Adipose tissue (tissue), 3 donors: Measurements from ENCODE around the gene COX6A1. TPM values are rescaled to one million over a fixed set of nuclear protein-coding genes. Genes with fewer than 3 reads are reported as not detected.

ENCODE experiments used
- H3K27ac ChIP-seq: one replicate; pipeline ENCODE4 v1.5.1; 2013; ENCODE audit warnings: low read depth, low read length
- WGBS, 3 donors: extraction: QIAGEN DNeasy Blood & Tissue Kit; methylation state at CpG; one replicate each; pipeline ENCODE4 v1.1.7; 2013; 5-methylcytosine and 5-hydroxymethylcytosine counted together
- polyA plus RNA-seq, 3 donors: library from polyadenylated mRNA; stranded (reverse); fragments of 200-250 nt; gene quantifications; one replicate each; pipeline ENCODE4 v1.2.3, GENCODE V29; 2013
- donor health status: healthy with polysubstance abuse.
- donor health status: Bipolar disorder and iron deficiency.
- donor health status: healthy.

COX6A1 gene
- polyA plus RNA-seq, 3 donors, result 424 to 983 (median 500) TPM

DNA sequence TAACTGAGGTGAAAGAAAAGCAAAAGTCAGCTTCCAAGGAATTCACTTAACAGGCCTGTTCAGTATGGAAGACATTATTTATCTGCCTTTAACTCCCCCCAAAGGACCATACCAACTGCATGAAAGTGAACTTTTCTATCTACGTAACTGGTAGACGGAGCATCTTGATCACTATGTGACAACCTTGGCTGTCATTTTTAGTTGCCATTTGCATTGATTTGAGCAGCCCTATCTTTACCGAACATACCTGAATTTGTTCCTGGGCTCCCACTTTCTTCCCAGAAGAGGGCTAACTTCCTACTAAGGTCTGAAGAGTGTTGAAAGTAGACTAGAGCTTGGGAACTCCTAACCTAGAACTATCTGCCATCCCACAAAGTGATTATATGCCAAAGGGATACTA lies 22.2 kb downstream of the COX6A1 start:
- H3K27ac ChIP-seq, result no peak overlapping the region
- 77 to 95% (median 87%) methylated on average over 3 of the region's 3 CpGs for WGBS, 3 donors

DNA sequence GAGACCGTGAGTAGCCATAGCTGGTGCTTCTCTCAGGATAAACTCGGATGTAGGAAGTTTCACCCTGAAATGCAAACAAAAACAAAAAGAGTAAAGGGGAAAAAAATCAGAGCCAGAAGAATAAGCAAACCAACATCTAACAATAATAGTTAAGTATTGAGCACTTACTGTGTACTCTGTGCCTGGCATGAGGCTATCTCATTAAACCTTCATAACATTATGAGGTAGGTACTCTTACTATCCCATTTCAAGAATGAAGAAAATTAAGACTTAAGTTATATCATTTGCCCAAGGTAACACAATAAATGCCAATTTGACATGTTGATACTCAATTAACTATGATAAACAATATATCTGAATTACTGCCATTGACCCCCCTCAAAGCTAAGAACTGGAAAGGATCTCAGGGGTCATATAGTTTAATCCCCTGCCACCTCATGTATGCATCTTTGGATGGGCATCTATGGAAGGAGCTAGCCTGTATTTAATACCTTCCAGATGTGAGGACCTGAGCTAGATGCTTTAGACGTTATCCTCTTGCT lies 24.3 kb downstream of the COX6A1 start:
- H3K27ac ChIP-seq, result no peak overlapping the region
- 72 to 89% (median 83%) methylated on average over 3 of the region's 3 CpGs for WGBS, 3 donors

GRCh38 chr12:120463712-120464111 lies 25.8 kb downstream of the COX6A1 start:
- WGBS, 3 donors, result 90 to 94% (median 90%) methylated on average over 5 of the region's 5 CpGs

DNA sequence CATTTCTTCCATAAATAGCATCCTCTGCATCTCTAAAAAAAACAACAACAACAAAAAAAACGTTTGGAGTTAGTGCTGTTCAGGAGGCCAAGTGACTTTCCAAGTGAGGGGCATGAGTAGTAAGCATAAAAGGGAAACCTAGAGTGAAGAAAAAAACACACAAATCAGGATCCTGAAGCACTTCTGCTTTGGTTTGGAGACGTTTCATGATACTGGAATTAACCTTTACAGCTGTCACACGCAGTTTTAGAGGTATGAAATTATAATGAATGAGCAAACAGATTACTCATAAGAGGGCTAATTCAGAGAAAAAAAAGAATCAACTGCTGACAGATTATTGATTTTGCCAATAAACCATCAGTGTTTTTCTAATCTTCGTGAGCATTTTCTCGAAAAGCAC lies 27.8 kb downstream of the COX6A1 start:
- no peak overlapping the region for H3K27ac ChIP-seq
- 15 to 52% (median 47%) methylated on average over 5 of the region's 5 CpGs for WGBS, 3 donors

More at GRCh38 chr12:120463712-120464111, 25.8 kb downstream of the COX6A1 start:
- H3K27ac ChIP-seq, result no peak overlapping the region

GRCh38 chr12:120466560-120467315 lies 28.8 kb downstream of the COX6A1 start:
- H3K27ac ChIP-seq, result no peak overlapping the region
- 30 to 67% (median 54%) methylated on average over 8 of the region's 8 CpGs for WGBS, 3 donors

GRCh38 chr12:120467439-120467838 lies 29.5 kb downstream of the COX6A1 start:
- H3K27ac ChIP-seq, result no peak overlapping the region
- 81 to 93% (median 92%) methylated on average over 6 of the region's 6 CpGs for WGBS, 3 donors

GRCh38 chr12:120468325-120468820 lies 30.5 kb downstream of the COX6A1 start:
- WGBS, 3 donors, result 0 to 2% (median 1%) methylated on average over 23 of the region's 23 CpGs
- peak overlapping the region; percentile 63 for H3K27ac ChIP-seq

DNA sequence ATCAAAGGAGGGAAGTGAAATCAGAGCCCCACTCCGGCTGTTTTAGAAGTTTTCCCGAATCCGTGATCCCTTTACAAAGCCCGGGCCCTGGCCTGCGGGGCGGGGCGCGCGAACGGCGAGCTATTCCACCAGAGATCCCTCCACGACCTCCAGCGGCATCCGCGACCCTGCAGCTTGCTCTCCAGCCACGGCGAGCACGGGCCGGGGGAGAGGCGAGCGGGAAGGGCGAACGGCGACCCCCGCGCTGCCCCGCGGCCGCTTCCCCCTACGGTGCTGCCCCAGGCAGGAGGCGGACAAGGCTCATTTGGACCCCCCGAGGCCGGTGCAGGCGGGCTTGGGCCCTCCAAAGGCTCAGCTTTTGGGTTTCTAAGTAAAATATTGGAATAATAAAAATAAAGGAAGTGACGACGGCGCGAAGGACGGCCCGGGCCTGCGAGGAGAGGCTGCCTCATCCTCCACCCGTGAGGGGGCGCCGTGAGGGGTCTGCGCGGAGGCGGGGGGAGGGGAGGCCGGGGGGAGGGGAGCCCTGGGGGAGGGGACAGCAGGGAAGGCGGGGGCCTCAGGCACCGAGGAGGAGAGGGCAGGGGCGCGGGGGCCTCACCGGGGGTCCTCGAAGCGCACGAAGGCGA lies 31.0 kb downstream of the COX6A1 start:
- WGBS, 3 donors, result 0 to 1% (median 1%) methylated on average over 47 to 57 of the region's 57 CpGs
- H3K27ac ChIP-seq, result peak overlapping the region; percentile 63

DNA sequence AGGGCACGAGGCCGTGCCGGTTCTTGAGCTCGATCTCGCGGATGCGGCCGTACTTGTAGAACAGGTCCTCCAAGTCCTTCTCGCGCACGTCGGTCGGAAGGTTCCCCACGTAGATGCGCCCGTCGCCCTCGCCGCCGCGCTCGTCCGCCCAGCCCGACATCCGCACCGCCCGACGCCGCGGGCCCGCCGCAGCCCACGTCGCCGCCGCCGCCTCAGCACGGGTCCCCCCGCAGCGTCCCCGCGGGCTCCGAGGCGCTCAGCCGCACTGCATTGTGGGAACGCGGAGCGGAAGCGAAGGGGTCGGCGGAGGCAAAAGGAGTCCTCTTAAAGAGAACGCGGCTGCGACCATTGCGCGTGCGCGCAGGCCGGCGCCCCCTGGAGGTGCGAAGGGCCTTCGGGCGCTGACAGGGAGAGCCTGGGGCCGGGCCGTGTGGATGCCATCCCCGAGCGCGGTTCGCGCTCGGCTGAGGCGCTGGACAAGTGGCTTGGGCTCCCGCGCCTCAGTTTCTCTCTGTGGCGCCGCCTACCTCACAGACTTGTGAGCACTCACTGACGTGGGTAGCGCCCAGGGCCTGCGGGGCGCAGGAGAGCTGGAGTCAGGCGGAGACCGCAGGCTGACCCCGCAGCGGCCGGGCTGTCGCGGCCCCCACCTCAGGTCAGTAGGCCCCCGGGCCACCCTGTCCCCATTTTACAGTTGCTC lies 31.7 kb downstream of the COX6A1 start, which contains the start of gene SRSF9:
Gene SRSF9 (minus strand): TSS at position 299 of the 700 bp plus-strand sequence. CDS start 139 bp downstream, at position 160.
- WGBS, 3 donors, result 0 to 1% (median 0%) methylated on average over 55 to 88 of the region's 88 CpGs
- peak within 1 kb of the TSS; percentile 63 for H3K27ac ChIP-seq

GRCh38 chr12:120470150-120470784 lies 32.4 kb downstream of the COX6A1 start:
- 67 to 69% (median 68%) methylated on average over 26 of the region's 26 CpGs for WGBS, 3 donors
- H3K27ac ChIP-seq, result no peak overlapping the region

GRCh38 chr12:120472521-120472920 lies 34.6 kb downstream of the COX6A1 start:
- no peak overlapping the region for H3K27ac ChIP-seq

GRCh38 chr12:120473807-120474615 lies 36.1 kb downstream of the COX6A1 start:
- no peak overlapping the region for H3K27ac ChIP-seq
- 68 to 80% (median 75%) methylated on average over 6 of the region's 6 CpGs for WGBS, 3 donors

GRCh38 chr12:120474616-120474960 lies 36.7 kb downstream of the COX6A1 start:
- 4 to 24% (median 18%) methylated on average over 2 of the region's 2 CpGs for WGBS, 3 donors
- H3K27ac ChIP-seq, result no peak overlapping the region

DNA sequence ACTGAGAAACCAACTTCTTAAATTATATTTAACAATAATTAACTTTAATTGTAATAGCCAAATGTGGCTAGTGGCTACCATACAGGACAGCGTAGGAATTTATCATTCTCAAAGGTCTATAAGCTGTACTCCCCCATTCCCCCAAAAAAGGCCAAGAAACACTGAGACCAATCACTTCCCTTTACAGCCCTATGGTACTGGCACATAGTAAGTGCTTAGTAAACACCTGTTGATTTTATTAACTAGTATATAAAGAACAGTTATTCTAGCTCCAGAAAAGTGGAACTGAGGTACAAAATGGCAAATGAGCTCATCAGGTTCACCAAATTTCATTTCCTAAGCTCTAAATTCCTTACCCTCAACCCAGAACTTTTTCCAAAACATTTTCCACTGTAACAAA lies 37.7 kb downstream of the COX6A1 start:
- H3K27ac ChIP-seq, result no peak overlapping the region
- 96 to 100% (median 100%) methylated on average over 1 of the region's 1 CpG for WGBS, 3 donors

- H3K27ac ChIP-seq, result no peak overlapping the region
- WGBS, 3 donors, result 90 to 100% (median 94%) methylated on average over 1 of the region's 1 CpG
Measured at GRCh38 chr12:120479458-120479857, 41.5 kb downstream of the COX6A1 start.

DNA sequence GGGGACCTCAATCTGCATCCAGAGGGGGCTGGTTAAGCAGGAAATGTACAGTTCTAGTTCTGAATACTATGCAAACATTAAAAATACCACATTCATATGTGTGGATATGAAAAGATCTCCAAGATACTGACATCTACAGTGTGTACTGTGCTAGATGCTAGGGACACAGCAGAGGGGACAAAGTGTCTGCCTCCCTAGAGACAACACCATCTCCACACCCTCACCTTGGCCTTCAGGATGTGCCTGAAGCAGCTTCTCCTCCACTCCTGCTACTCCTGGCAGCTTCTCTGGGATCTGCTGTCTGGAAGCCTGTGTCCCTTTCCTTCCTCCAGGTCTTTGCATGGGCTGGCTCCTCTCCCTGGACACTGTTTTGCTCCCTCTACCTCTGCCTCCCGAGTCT lies 42.3 kb downstream of the COX6A1 start:
- 62 to 88% (median 80%) methylated on average over 1 of the region's 1 CpG for WGBS, 3 donors
- H3K27ac ChIP-seq, result no peak overlapping the region

GRCh38 chr12:120481022-120481767 lies 43.3 kb downstream of the COX6A1 start:
- no peak overlapping the region for H3K27ac ChIP-seq
- 89 to 95% (median 91%) methylated on average over 9 of the region's 9 CpGs for WGBS, 3 donors
